Stromal cell of bone marrow (primary cell): Measurements from ENCODE around the gene NEDD4L.

Experiments used
- DNase-seq: peaks from one replicate; pipeline ENCODE4 v3.0.0-alpha.2; 2012; ENCODE audit warnings: low read depth

NEDD4L gene

GRCh38 chr18:58398648-58399398, 354.8 kb downstream of the NEDD4L start:
- no peak for DNase-seq

GRCh38 chr18:58400331-58400870, 356.4 kb downstream of the NEDD4L start:
- DNase-seq = no peak

- no peak for DNase-seq
Observed at GRCh38 chr18:58401191-58401590, 357.2 kb downstream of the NEDD4L start.

DNA sequence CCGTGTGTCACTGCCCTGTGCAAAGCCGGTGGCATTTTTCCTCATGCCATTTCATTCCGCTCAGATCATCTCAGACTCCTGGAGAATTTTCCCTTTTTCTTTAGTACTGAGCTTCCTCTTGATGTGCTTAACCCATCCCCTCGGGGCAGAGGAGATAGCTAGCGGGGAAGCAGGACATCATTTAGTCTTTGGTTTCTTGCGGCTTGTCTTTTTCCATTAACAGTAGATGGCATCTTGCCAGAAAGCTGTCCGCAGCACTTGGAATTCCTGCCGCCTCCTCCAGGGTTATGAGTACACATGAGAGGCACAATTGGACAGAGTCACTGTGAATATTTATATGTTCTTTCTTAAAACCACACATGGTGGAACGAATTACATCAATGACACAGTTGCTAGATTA, 358.2 kb downstream of the NEDD4L start:
- peak; percentile 28 for DNase-seq

DNA sequence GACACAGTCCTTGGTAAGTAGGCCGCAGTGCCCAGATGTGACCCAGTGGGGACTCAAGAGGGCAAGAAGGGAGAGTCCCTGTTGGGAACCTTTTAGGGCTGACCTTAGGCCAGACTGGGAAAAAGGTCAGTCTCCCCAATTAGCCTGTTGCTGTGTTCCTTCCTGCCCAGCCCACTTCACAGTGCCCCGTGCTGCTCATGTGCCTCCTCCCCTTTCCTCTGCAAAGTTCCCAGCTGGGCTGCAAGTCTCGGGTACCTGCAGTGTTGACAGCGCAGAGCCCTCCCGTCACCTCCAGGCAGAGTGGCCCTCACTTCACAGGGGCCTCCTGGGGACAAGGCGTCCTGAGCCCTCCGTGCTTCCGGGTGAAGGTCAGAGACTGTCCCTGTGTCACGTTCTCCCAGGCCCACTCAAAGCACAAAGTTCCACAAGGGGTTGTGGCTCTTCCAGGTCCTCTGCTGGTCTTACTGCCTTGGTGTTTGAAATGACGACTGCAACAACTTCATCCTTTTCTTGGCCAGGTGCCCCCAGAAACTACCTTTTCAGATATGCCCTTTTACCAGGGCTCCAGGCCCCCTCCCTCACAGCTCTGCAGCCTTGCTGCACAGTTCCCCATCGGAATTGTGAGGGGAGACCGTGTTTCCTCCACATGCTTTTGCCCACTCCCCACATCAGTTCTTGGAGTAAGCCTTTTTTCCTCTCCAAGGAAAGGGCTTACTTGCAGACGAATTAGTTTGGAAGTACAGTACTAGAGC, 359.1 kb downstream of the NEDD4L start:
- DNase-seq = no peak

GRCh38 chr18:58403799-58404455, 359.9 kb downstream of the NEDD4L start:
- DNase-seq = no peak

DNA sequence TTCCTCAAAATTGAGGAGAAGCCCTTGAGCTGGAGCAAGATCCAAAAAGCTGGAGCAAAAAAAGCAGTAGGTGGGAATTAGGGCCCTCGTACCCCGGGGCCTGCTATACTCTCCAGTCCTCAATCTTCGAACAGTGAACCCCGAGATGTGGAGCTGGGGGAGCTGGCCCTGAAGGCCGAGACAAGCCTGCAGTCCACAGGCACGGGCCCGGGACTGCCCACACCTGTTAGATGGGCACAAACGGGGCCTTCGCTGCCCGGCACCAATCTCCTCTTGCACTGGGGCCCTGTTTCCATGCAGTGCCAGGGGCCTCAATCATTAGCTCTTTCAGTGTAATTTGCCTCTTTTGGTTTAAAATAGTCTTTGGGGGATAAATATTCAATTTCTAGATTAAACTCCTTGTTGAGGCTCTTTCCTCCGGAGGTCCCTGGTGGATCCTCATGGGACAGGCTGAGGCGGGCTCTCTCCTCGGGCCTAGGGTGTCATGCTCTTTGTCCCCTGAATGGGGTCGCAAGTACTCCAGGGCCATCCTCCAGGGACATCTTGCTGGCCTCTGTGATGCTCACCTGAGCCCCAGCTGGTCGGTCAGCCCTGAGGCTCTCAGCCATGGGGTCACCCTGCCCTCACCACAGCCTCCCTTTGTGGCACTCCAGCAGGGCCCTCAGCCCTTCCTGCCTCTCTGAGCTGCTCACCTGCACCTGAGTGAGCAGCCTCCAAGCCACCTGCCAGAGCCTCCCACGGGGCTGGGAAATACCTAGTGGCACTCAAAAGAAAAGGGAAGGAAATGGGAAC, 361.3 kb downstream of the NEDD4L start:
- DNase-seq = no peak

GRCh38 chr18:58407263-58407648, 363.2 kb downstream of the NEDD4L start:
- no peak for DNase-seq

GRCh38 chr18:58407649-58408407, 363.8 kb downstream of the NEDD4L start:
- DNase-seq = no peak

DNA sequence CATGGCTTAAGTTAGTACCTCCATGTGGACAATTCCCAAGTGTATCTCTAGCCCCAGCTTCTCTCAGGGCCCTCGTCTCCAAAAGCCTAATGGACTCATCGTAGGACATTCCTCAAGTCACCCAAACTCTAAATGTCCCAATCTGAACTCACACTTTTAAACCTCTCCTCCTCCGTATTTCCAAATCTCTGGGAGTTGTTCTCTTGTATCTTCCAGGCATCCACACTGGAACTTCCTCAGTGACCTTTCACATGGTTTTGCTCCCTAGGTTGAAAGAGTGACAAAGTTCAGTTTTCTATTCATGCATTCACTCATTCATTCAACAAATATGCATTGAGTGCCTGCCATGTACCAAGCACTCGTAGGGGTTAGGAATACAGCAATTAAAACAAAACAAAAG, 364.6 kb downstream of the NEDD4L start:
- DNase-seq = no peak

DNA sequence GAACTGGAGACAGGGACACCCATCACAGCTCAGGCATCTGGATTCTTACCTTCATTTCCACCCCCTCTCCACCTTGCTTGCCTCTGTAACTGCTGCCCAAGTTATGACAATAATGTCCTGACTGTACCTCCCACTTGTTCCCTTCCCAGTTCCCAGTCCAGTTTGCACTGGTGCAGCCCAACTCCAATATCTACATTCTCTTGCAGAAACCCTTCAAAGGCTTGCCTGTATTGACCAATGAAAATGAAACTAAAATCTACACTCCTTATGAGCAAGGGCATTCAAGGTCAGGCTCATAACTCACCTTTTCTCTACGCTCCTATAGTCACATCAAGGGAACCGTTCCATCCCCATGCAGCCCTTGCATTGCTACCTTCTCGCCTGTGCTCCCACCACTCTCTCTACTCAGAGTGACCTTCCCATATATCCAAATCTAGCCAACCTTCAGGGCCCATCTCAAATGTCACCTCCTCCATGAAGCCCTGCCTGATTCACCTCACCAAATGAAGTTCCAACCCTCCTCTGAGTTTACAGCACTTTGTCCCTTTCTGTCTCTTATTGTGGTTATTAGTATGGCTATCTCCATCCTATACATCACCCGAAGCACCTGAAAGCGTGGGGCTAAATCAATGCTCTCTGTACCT, 365.9 kb downstream of the NEDD4L start:
- no peak for DNase-seq

- DNase-seq = no peak
Observed at GRCh38 chr18:58411323-58411722, 367.3 kb downstream of the NEDD4L start.

DNA sequence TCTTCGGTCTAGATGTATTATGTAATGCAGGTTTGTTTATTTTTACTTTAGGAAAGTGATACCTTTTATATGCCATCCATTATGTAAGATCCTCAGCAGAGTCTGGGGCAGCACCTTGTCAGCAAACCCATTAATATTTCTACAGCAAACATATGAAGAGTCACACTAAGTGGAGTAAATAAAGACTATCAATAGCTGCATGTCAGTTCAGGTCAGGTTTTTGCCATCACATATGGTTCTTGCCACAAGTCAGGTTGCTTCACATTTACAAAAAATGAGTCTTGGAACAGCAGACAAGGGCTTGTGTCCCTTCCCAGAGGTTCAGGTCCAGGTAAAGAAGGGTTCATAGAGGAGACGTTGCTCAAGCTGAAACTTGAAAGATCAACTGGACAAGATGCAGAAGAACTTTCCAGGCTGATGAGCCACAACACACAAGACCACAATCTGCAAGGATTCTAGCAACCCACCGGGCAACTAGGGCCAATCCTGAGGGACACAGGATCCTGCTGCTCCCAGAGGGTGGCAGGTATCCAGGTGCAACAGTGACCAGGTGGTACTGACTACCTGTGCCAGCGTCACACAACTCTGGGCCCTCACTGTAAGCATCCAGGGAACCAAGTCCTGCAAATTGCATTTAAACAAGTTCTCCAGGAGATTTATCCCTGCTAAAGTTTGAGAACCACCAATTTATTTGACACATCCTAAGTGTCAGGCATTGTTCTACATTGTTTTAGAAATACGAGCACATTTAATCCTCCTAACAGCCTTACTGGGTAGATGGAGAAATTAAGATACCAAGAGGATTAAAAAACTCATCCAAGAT, 369.0 kb downstream of the NEDD4L start:
- no peak for DNase-seq

GRCh38 chr18:58413667-58414628, 369.9 kb downstream of the NEDD4L start:
- no peak for DNase-seq

DNA sequence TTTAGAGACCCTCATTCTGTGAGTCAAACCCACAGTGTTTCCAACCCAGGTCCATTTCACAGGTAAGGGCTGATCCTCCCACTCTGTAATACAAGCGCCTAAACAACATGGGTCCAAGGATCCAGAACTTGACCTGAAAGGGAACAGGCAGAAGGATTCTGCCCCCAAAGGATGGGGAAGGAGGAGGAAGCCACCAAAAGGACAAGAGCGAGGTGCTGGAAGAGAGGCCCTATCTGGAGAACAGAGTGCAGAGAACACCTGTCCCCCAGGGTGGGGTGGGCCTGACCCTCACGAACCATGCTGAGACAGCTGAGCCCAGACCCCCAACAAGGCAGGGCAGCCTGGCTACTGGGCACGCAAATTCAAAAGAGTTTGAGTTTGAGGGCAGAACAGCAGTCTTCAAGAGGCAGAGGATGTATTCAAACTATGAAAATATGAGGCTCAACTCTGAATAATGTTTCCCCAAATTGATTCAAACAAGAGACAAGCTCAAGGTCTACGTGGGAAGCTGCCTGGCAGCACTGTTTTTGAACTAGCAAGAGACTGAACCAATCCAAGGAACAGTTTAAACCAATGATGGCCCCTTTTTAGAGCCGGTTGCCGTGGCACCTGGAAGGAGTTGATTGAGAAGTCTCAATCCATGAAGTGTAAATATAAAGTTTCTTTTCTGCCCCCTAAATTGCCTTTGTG, 372.1 kb downstream of the NEDD4L start:
- DNase-seq = no peak

- no peak for DNase-seq
Observed at GRCh38 chr18:58416704-58417683, 373.0 kb downstream of the NEDD4L start.

DNA sequence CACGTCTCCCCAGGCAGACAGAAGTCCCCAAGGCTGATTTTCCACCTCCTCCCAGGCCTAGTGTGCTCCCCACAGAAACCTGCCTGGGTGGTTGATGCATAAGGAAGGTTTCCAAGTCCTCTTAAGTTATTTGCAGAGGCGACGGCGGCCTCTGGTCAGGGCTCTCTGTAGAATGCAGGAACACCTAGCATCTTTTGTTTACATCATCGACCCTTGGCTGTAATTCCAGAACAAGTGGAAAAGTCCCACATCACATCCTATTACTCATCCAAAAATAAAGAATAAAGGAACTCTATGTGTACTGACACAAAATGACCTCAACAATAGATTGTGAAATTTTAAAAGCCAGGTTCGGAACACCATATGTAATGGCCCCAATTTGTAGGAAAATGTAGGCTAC, 373.7 kb downstream of the NEDD4L start:
- no peak for DNase-seq
